Breast epithelium (tissue), 3 donors: Measurements from ENCODE around the gene ANGPTL5.

Source experiments
- CTCF ChIP-seq, 3 donors: fragments of 450-650 bp; IDR thresholded peaks; one replicate each; pipeline ENCODE4 v1.5.1; 2016 to 2017; ENCODE audit warnings: antibody characterized with exemption in 3 of 3, mild to moderate bottlenecking in 3 of 3, moderate library complexity in 3 of 3
- POLR2A ChIP-seq: fragments of 450-650 bp; IDR thresholded peaks from one replicate; pipeline ENCODE4 v1.6.1; 2016; ENCODE audit warnings: antibody characterized with exemption, mild to moderate bottlenecking, moderate library complexity
- POLR2AphosphoS5 ChIP-seq, 3 donors: sonication (generic); formaldehyde crosslinking; IDR thresholded peaks; one replicate each; pipeline ENCODE4 v1.6.1; 2017; ENCODE audit warnings: antibody characterized with exemption in 3 of 3

- TF ChIP-seq CTCF (IDR thresholded peaks at IDR 0.05) (no peak), POLR2A (no peak), POLR2AphosphoS5 (IDR thresholded peaks at IDR 0.05) (no peak)
Measured at GRCh38 chr11:101949680-101950220, 33.4 kb upstream of the ANGPTL5 start.
